CD4-positive, alpha-beta memory T cell (primary cell): Measurements from ENCODE around the gene CD96. TPM values are rescaled to one million over a fixed set of nuclear protein-coding genes. Genes with fewer than 3 reads are reported as not detected.

Experiments used
- CTCF ChIA-PET: fragments of 350-600 bp; sonication (Branson Sonifier 250); formaldehyde crosslinking; loops from one replicate; lab custom pipeline; 2021; ENCODE audit warnings: inconsistent platforms; ENCODE audit not compliant: partially characterized antibody; lab: Charles Lee
- POLR2A ChIA-PET: fragments of 350-600 bp; sonication (Branson Sonifier 250); formaldehyde crosslinking; loops from one replicate; lab custom pipeline; 2021; ENCODE audit not compliant: partially characterized antibody; lab: Charles Lee
- DNase-seq, 5 donors: peaks; one replicate each; pipeline versions ENCODE4 v3.0.0 to v3.0.0-alpha.2; 2020 to 2022; ENCODE audit warnings: mixed read lengths in 1 of 5
- H3K27ac ChIP-seq: one replicate; pipeline ENCODE4 v1.7.0; 2013; ENCODE audit warnings: low read depth, low read length
- H3K27me3 ChIP-seq: 2 replicates; pipeline ENCODE4 v1.7.0; 2013; ENCODE audit warnings: mild to moderate bottlenecking, low read length, moderate library complexity; ENCODE audit not compliant: insufficient read depth
- H3K36me3 ChIP-seq: 2 replicates; pipeline ENCODE4 v1.7.0; 2013; ENCODE audit warnings: mild to moderate bottlenecking, low read length, moderate library complexity; ENCODE audit not compliant: insufficient read depth
- H3K4me1 ChIP-seq: 2 replicates; pipeline ENCODE4 v1.7.0; 2013; ENCODE audit warnings: mild to moderate bottlenecking, low read length, moderate library complexity; ENCODE audit not compliant: insufficient read depth
- H3K4me3 ChIP-seq, 2 donors: one replicate each; pipeline ENCODE4 v1.7.0; 2013; ENCODE audit warnings: low read length in 2 of 2, mild to moderate bottlenecking in 1 of 2
- H3K9me3 ChIP-seq, 2 donors: one replicate each; pipeline ENCODE4 v1.7.0; 2013; ENCODE audit warnings: low read length in 2 of 2, control low read depth in 1 of 2; ENCODE audit not compliant: control insufficient read depth in 1 of 2
- H3K27ac Mint-ChIP-seq, 7 donors: one replicate each; pipeline ENCODE4 v1.8.0; 2020 to 2021; ENCODE audit warnings: mixed read lengths in 7 of 7, mild to moderate bottlenecking in 6 of 7, inconsistent platforms in 3 of 7, moderate library complexity in 3 of 7
- H3K27me3 Mint-ChIP-seq, 2 donors: one replicate each; pipeline ENCODE4 v1.8.0; 2020 to 2021; ENCODE audit warnings: mixed read lengths in 2 of 2
- H3K36me3 Mint-ChIP-seq, 2 donors: one replicate each; pipeline ENCODE4 v1.8.0; 2020 to 2021; ENCODE audit warnings: mixed read lengths in 2 of 2, inconsistent platforms in 1 of 2, mild to moderate bottlenecking in 1 of 2
- H3K4me1 Mint-ChIP-seq, 4 donors: one replicate each; pipeline ENCODE4 v1.8.0; 2020 to 2021; ENCODE audit warnings: mixed read lengths in 4 of 4, mild to moderate bottlenecking in 1 of 4
- H3K4me3 Mint-ChIP-seq, 8 donors: one replicate each; pipeline ENCODE4 v1.8.0; 2020 to 2021; ENCODE audit warnings: mixed read lengths in 8 of 8, mild to moderate bottlenecking in 7 of 8, moderate library complexity in 6 of 8, inconsistent platforms in 3 of 8
- H3K9me3 Mint-ChIP-seq, 8 donors: one replicate each; pipeline ENCODE4 v1.8.0; 2020 to 2021; ENCODE audit warnings: mixed read lengths in 8 of 8, mild to moderate bottlenecking in 5 of 8, inconsistent platforms in 3 of 8, moderate library complexity in 1 of 8
- intact Hi-C: fragments of 100-400 bp; cut with micrococcal nuclease; formaldehyde crosslinking; loops from one replicate; pipeline ENCODE4 v1.15.1; 2023
- polyA plus RNA-seq, 2 donors: library from polyadenylated mRNA; unstranded; fragments of 300-500 nt; fragmentation: Illumina TruSeq; gene quantifications; one replicate each; pipeline ENCODE4 v1.2.3, GENCODE V29; 2021
- total RNA-seq, 2 experiments: library from RNA; stranded (reverse); gene quantifications; one replicate each; pipeline ENCODE4 v1.2.3, GENCODE V29; 2021

Gene CD96
- total and polyA plus RNA-seq, 4 experiments from 2014 or later: 199 to 307 (median 222) TPM

DNA sequence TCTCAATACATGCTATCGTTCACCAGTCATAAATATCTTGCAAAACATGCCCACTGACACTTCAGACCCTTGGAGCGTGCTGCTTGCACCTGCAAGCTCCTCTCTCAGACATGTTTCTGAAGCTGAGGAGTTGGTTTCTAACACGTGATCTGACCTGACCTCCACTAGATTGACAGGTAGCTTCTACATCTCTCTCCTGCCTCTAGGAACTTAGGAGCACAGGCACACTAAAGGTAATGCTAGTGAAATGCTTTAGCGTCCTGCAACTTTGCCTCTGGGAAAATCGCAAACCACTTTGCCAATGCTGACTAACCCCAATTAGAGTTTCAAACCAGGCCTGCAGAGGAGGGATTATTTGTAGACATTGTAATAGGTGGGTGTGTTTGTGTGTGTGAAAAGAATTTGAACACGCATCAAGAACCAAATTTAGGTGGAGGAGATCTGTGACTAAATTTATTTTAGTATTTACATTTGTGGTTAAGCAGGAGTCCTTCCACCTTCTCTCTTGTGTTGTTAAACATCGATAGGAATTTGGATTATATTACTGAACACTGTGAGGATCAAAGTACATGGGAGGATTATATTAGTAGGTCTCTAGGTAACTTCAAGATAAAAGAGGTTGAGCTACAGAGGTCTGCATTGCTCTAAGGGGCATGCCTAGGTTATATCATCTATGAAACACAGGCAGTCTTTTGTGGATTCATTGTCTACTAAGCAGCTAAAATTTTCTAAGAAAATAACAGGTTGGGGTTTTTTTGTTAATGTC is 139.8 kb downstream of the CD96 start:
- no peaks in the 10 kb centered on the region for H3K9me3 Mint-ChIP-seq
- Histone ChIP-seq H3K36me3 (no peaks in the 10 kb centered on the region), H3K4me3 (no peak overlapping the region), H3K9me3 (no peaks in the 10 kb centered on the region), H3K27me3 (no peaks in the 10 kb centered on the region), H3K27ac (no peak overlapping the region), H3K4me1 (peaks cover 14% of the 10 kb centered on the region)
- H3K27me3 Mint-ChIP-seq: no peaks in the 10 kb centered on the region
- peaks cover 5 to 6% of the 10 kb centered on the region in 2 donors for H3K36me3 Mint-ChIP-seq
- intact Hi-C loops: no loop called here
- POLR2A ChIA-PET: no interaction called here
- no peak overlapping the region for H3K4me3 Mint-ChIP-seq
- peaks cover 34 to 55% (median 41%) of the 10 kb centered on the region in 4 donors for H3K4me1 Mint-ChIP-seq
- CTCF ChIA-PET: interaction anchor here (0.9 to 3.7 kb wide), 7 partner anchors 9 to 331 kb away, joined by 3 to 17 read pairs (median 4); no protein-coding TSS in a partner anchor
- peak overlapping the region in 4 of 7 donors; percentile 1 to 45 (median 4) for H3K27ac Mint-ChIP-seq
- no peak for DNase-seq

DNA sequence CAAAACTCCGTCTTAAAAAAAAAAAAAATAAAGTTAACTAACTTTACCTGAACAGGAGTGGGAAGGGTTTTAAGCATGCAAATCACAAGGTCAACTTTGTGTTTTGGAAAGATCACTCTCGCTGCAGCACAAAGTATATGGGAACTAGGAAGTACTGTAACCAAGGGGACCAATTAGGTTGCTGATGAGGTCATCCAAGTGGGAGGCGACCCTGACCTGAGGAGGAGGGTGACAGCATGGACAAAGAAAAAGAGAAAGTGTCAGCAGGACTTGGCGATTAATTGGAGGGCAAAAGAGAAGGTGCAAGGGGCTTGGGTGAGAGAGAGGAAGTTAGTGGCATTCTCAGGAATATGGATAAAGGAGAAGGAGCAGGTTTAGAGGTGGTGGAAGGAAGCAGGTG is 142.6 kb downstream of the CD96 start:
- Histone ChIP-seq H3K27ac (no peak overlapping the region), H3K9me3 (no peaks in the 10 kb centered on the region), H3K4me3 (no peak overlapping the region), H3K4me1 (peaks cover 6% of the 10 kb centered on the region), H3K36me3 (no peaks in the 10 kb centered on the region), H3K27me3 (no peaks in the 10 kb centered on the region)
- no peak overlapping the region for H3K27ac Mint-ChIP-seq
- H3K4me1 Mint-ChIP-seq: peaks cover 31 to 54% (median 41%) of the 10 kb centered on the region in 4 donors
- no peak overlapping the region for H3K4me3 Mint-ChIP-seq
- no peak for DNase-seq
- H3K36me3 Mint-ChIP-seq: peaks cover 4 to 8% of the 10 kb centered on the region in 2 donors
- no peaks in the 10 kb centered on the region for H3K9me3 Mint-ChIP-seq
- CTCF ChIA-PET: interaction anchor here (1.2 to 1.8 kb wide), 2 partner anchors 9 to 30 kb away, joined by 3 to 7 read pairs; no protein-coding TSS in a partner anchor
- POLR2A ChIA-PET: no interaction called here
- no peaks in the 10 kb centered on the region for H3K27me3 Mint-ChIP-seq
- intact Hi-C loops: no loop called here

DNA sequence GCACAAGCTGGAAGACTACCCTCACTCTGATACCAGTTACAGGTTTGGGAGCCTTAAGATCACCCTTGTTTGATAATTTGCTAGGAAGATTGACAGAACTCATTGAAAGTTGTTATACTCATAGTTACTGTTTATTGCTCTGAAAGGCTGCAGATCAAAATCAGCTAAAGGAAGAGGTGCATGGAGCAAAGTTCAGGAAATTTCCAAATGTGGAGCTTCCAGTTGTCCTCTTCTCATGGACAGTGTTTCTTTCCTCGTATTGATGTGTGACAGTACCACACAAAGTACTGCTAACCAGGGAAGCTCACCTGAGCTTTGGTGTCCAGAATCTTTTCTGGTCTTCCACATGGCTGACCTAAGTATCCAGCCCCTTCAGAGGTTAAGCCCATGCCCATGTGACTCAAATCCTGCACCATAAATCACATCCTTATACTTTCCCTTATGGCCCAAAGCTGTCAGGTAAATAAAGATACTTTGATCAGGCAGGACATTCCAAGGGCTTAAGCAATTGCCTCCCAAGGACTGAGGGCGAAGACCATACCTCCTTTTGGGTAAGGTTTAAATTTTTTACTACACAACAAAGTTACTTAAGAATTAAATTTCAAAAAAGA is 146.3 kb downstream of the CD96 start:
- peaks cover under 1 to 8% of the 10 kb centered on the region in 2 donors for H3K36me3 Mint-ChIP-seq
- Histone ChIP-seq H3K9me3 (no peaks in the 10 kb centered on the region), H3K4me3 (no peak overlapping the region), H3K4me1 (peaks cover 19% of the 10 kb centered on the region), H3K27ac (no peak overlapping the region), H3K36me3 (no peaks in the 10 kb centered on the region), H3K27me3 (no peaks in the 10 kb centered on the region)
- H3K4me3 Mint-ChIP-seq: no peak overlapping the region
- intact Hi-C loops: no loop called here
- no peaks in the 10 kb centered on the region for H3K27me3 Mint-ChIP-seq
- CTCF ChIA-PET: interaction anchor here (0.5 to 2.6 kb wide), 8 partner anchors 10 to 325 kb away, joined by 3 to 11 read pairs (median 5); no protein-coding TSS in a partner anchor
- POLR2A ChIA-PET: interaction anchor here (0.6 to 1.1 kb wide), 4 partner anchors 10 to 291 kb away, joined by 3 to 4 read pairs (median 3); no protein-coding TSS in a partner anchor
- H3K4me1 Mint-ChIP-seq: peaks cover 25 to 49% (median 39%) of the 10 kb centered on the region in 4 donors
- DNase-seq: no peak
- no peak overlapping the region for H3K27ac Mint-ChIP-seq
- H3K9me3 Mint-ChIP-seq: no peaks in the 10 kb centered on the region

DNA sequence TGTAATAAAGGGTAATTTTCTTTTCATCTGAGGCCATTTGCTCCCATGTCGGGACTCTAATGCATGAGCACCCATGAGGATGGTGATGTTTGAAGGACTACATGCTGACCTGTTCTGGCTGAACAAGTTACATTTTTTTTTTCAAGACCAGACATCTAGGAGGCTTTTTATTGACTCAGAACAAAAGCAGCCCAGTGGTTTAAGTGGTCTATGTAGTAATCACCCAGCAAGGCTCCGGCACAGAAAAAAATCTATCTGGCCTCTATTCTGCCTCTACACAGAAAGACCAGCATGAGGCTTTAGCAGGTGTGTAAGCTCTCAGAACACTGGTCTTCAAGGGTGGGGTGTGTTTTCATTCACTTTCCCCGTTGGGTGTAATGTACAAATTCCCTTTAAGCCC is 148.2 kb downstream of the CD96 start:
- H3K9me3 ChIP-seq: no peaks in the 10 kb centered on the region
- H3K27ac ChIP-seq: no peak overlapping the region
- H3K4me3 ChIP-seq: no peak overlapping the region
- ChIA-PET POLR2A (interaction anchor here (1.4 to 1.7 kb wide), 2 partner anchors 14 to 21 kb away, joined by 3 to 8 read pairs; no protein-coding TSS in a partner anchor), CTCF (interaction anchor here (1.4 to 5.1 kb wide), 9 partner anchors 9 to 147 kb away, joined by 3 to 48 read pairs (median 6); no protein-coding TSS in a partner anchor)
- H3K27me3 ChIP-seq: no peaks in the 10 kb centered on the region
- peaks cover 19% of the 10 kb centered on the region for H3K4me1 ChIP-seq
- Mint-ChIP-seq H3K9me3 (no peaks in the 10 kb centered on the region), H3K27ac (peak overlapping the region in 3 of 7 donors; percentile 8 to 30 (median 28)), H3K4me1 (peaks cover 28 to 59% (median 34%) of the 10 kb centered on the region in 4 donors), H3K27me3 (no peaks in the 10 kb centered on the region), H3K36me3 (peaks cover 5 to 7% of the 10 kb centered on the region in 2 donors), H3K4me3 (no peak overlapping the region)
- no peak for DNase-seq
- H3K36me3 ChIP-seq: no peaks in the 10 kb centered on the region
- intact Hi-C loops: loop anchor here (2.0 kb wide), 1 partner anchor 113 kb away; no protein-coding TSS in a partner anchor

DNA sequence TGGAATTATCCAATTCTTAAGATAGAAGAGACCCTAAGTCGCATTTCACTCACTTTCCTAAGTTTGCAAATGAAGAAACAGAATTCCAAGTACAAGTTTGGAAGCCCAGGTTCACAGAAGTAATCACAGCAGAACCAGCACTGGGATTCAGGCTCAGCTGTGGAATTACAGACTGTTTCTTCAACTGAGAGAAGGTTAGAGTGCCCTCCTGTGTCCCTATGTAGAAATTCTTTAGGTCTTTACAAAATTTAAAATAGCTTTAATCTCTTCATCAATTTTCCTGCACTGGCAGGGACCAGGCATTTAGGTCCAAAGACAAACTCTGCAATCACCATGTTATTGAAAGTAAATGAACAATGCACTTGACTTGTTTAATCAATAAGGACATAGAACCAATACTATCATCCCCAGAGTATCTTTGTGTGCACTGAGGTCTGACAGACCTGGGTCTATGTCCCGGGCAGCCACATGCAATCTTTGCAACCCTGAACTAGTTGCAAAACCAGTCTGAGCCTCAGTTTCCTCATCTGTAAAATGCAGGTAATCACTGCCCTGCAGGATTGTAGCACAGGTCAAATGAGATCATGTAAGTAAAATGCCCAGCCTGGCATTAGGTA is 149.4 kb downstream of the CD96 start:
- ChIA-PET CTCF (interaction anchor here (0.9 to 5.1 kb wide), 20 partner anchors 8 to 322 kb away, joined by 3 to 48 read pairs (median 5); no protein-coding TSS in a partner anchor), POLR2A (interaction anchor here (0.8 to 1.7 kb wide), 4 partner anchors 15 to 113 kb away, joined by 3 to 8 read pairs (median 3); no protein-coding TSS in a partner anchor)
- peak overlapping the region in 2 of 7 donors; percentile 23 to 45 for H3K27ac Mint-ChIP-seq
- Histone ChIP-seq H3K4me3 (no peak overlapping the region), H3K36me3 (no peaks in the 10 kb centered on the region), H3K27ac (no peak overlapping the region), H3K27me3 (no peaks in the 10 kb centered on the region), H3K9me3 (no peaks in the 10 kb centered on the region), H3K4me1 (peaks cover 19% of the 10 kb centered on the region)
- peaks cover 5 to 7% of the 10 kb centered on the region in 2 donors for H3K36me3 Mint-ChIP-seq
- no peaks in the 10 kb centered on the region for H3K9me3 Mint-ChIP-seq
- H3K27me3 Mint-ChIP-seq: no peaks in the 10 kb centered on the region
- no peak overlapping the region for H3K4me3 Mint-ChIP-seq
- peak in 2 of 5 donors; percentile 27 to 30 for DNase-seq
- H3K4me1 Mint-ChIP-seq: peaks cover 32 to 51% (median 39%) of the 10 kb centered on the region in 4 donors
- intact Hi-C loops: loop anchor here (1.0 to 2.0 kb wide), 2 partner anchors 22 to 115 kb away; no protein-coding TSS in a partner anchor

DNA sequence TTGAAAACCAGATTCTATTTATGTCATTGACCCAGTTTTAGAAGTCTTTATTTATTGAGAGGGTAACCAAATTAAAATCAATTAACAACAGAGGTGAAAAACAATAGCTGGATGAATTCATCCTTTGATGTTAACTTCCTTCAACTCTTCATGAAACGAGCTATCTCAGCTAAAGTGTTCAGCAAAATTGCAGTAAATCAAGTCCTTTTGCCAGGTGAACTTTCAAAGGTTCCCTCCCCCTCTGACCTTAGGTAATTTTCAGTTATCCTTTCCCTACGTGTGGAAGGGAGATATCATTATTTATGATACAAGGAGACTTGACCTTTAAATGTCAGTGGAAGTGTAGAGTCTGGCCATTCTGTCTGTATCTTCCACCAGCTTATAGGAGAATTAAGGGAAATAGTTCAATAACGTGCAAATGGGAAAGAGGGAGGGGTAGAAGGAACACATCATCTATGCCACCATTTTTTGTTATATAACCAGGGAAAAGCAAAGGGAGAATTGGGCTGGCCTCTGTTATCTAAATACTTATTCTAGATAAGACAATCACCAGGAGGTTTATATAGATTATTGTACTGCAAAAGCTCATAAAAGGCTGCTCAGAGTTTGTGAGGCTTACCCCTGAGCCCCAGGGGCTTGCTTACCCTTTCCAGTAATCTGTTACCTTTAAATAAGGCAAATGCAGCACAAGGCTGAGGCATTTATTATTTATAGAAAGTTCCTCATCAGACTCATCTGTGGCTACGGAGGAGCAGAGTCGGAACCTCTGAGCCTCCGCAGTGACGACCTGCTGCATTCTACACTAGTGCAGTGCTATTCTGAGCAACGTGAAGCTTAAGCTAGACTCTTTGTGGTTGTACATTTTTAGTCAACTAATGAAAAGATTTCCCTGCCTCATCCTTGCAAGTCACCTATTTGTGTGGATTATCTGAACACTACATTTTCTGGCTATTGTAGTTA is 150.9 kb downstream of the CD96 start:
- Histone ChIP-seq H3K9me3 (no peaks in the 10 kb centered on the region), H3K36me3 (no peaks in the 10 kb centered on the region), H3K27me3 (no peaks in the 10 kb centered on the region), H3K27ac (no peak overlapping the region), H3K4me3 (no peak overlapping the region), H3K4me1 (peaks cover 19% of the 10 kb centered on the region)
- Mint-ChIP-seq H3K4me1 (peaks cover 27 to 44% (median 32%) of the 10 kb centered on the region in 4 donors), H3K9me3 (no peaks in the 10 kb centered on the region), H3K36me3 (peaks cover 0 to 7% of the 10 kb centered on the region in 2 donors), H3K27me3 (no peaks in the 10 kb centered on the region), H3K4me3 (no peak overlapping the region), H3K27ac (peak overlapping the region in 2 of 7 donors; percentile 13 to 28)
- no peak for DNase-seq
- intact Hi-C loops: no loop called here
- ChIA-PET POLR2A (no interaction called here), CTCF (interaction anchor here (0.9 to 5.1 kb wide), 9 partner anchors 8 to 275 kb away, joined by 3 to 48 read pairs (median 5); no protein-coding TSS in a partner anchor)
